ENCODE measurements around the gene MATK. TPM values are rescaled to one million over a fixed set of nuclear protein-coding genes. Genes with fewer than 3 reads are reported as not detected.

The MATK gene
- total and polyA plus RNA-seq, 2 experiments from 2014 or later, result not detected

DNA sequence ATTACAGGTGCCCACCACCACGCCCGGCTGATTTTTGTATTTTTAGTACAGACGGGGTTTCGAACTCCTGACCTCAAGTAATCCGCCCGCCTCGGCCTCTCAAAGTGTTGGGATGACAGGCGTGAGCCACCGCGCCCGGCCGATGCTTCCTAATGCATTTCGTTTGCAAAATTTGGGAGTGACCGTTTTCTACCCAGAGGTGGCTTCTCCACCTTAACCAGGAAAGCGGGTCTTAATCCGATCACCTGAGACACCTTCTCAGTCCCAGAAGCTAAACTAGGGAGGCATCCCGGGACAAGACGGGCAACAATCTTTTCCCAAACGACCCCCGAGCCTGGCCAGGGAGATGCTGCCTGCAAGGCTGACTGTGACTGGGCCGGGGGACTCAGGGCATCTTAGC is 14.8 kb upstream of the MATK start:
- Histone ChIP-seq H2AFZ (0 out of 2 replicates have a peak overlapping the region, but pooled peaks have one; percentile 42), H3K9me3 (ENCODE audit: low read depth) (no peaks in the 10 kb centered on the region), H3F3A (ENCODE audit: insufficient read depth) (no peaks in the 10 kb centered on the region), H3K4me2 (ENCODE audit: unreplicated experiment) (no peak overlapping the region), H3K4me3 (no peak overlapping the region), H3K36me3 (ENCODE audit: low read depth) (no peaks in the 10 kb centered on the region), H3K27ac (no peak overlapping the region), H3K79me2 (ENCODE audit: insufficient read depth) (no peaks in the 10 kb centered on the region), H3K4me1 (ENCODE audit: insufficient read depth) (no peaks in the 10 kb centered on the region), H4K20me1 (ENCODE audit: insufficient read depth) (no peaks in the 10 kb centered on the region), H3K27me3 (replicated peaks; ENCODE audit: insufficient read depth) (peaks cover 24% of the 10 kb centered on the region), H3K9ac (no peak overlapping the region), H3K9me2 (ENCODE audit: insufficient read depth) (no peaks in the 10 kb centered on the region)
- DNase-seq, result no peak
- TF ChIP-seq EZH2 (IDR thresholded peaks at IDR 0.05; ENCODE audit: insufficient read depth, poor library complexity, severe bottlenecking) (peak; percentile 68), EZH2phosphoT487 (IDR thresholded peaks at IDR 0.05; ENCODE audit: insufficient read depth, low read depth) (no peak)
- 33 to 34% methylated on average over 21 of the region's 21 CpGs for WGBS, 2 experiments (ENCODE audit: low coverage in 1 of 2, low lambda C conversion rate in 2 of 2, missing lambda C conversion rate in 2 of 2)
- in situ Hi-C loops (cut with MboI), result no loop called here

DNA sequence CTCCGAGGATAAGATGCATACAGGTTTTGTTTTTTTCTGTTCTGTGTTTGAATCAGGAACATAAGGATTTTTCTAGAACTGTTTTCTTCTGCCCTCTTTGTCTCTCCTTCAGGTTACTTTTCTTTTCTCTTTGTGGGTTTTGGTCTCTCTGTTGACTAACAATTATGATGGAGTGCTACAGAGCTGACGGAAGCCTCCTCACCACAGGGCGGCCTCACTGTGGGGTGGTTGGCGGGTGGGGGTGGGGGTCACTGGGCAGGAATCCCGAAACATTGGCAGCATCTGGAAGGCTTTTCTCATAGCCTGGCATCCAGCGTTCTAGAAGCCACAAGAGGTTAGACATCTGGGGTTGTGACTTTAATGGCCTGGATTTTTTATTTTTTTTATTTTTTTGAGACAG is 12.0 kb upstream of the MATK start:
- 4 to 6% methylated on average over 6 of the region's 6 CpGs for WGBS, 2 experiments (ENCODE audit: low coverage in 1 of 2, low lambda C conversion rate in 2 of 2, missing lambda C conversion rate in 2 of 2)
- TF ChIP-seq EZH2phosphoT487 (IDR thresholded peaks at IDR 0.05; ENCODE audit: insufficient read depth, low read depth), result no peak
- no peak for TF ChIP-seq EZH2 (IDR thresholded peaks at IDR 0.05; ENCODE audit: insufficient read depth, poor library complexity, severe bottlenecking)
- H4K20me1 ChIP-seq (ENCODE audit: insufficient read depth), result no peaks in the 10 kb centered on the region
- DNase-seq, result no peak
- no peaks in the 10 kb centered on the region for H3F3A ChIP-seq (ENCODE audit: insufficient read depth)
- no peak overlapping the region for H3K4me2 ChIP-seq (ENCODE audit: unreplicated experiment)
- H2AFZ ChIP-seq, result no peak overlapping the region
- no peak overlapping the region for H3K9ac ChIP-seq
- in situ Hi-C loops (cut with MboI), result no loop called here
- no peak overlapping the region for H3K4me3 ChIP-seq
- H3K27me3 ChIP-seq (replicated peaks; ENCODE audit: insufficient read depth), result peaks cover 24% of the 10 kb centered on the region
- no peaks in the 10 kb centered on the region for H3K36me3 ChIP-seq (ENCODE audit: low read depth)
- no peaks in the 10 kb centered on the region for H3K79me2 ChIP-seq (ENCODE audit: insufficient read depth)
- no peak overlapping the region for H3K27ac ChIP-seq
- H3K9me3 ChIP-seq (ENCODE audit: low read depth), result no peaks in the 10 kb centered on the region
- H3K4me1 ChIP-seq (ENCODE audit: insufficient read depth), result no peaks in the 10 kb centered on the region
- H3K9me2 ChIP-seq (ENCODE audit: insufficient read depth), result no peaks in the 10 kb centered on the region

DNA sequence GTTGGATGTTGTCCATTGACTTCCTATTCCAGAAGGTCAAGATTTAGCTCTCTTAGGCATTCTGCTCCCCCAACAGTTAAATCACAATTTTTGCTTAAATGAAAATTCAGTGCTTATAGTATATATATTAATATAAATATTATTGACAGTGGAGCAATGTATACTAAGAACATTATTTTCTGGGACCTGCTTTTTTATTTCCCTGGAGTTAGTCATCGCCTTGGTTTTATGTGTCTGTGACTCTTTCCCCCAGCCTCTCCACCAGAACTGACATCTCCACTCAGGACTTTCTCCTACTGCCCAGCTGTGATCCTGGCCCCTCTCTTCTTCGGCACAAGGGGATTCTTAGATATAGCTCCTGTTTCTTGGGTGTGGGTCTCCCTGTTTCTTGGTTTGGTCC is 10.2 kb upstream of the MATK start:
- Histone ChIP-seq H3K4me3 (no peak overlapping the region), H3K79me2 (ENCODE audit: insufficient read depth) (no peaks in the 10 kb centered on the region), H3K4me1 (ENCODE audit: insufficient read depth) (no peaks in the 10 kb centered on the region), H3F3A (ENCODE audit: insufficient read depth) (no peaks in the 10 kb centered on the region), H3K36me3 (ENCODE audit: low read depth) (no peaks in the 10 kb centered on the region), H2AFZ (no peak overlapping the region), H3K27ac (no peak overlapping the region), H3K4me2 (ENCODE audit: unreplicated experiment) (no peak overlapping the region), H3K9me3 (ENCODE audit: low read depth) (no peaks in the 10 kb centered on the region), H3K27me3 (replicated peaks; ENCODE audit: insufficient read depth) (peaks cover 13% of the 10 kb centered on the region), H3K9me2 (ENCODE audit: insufficient read depth) (no peaks in the 10 kb centered on the region), H4K20me1 (ENCODE audit: insufficient read depth) (no peaks in the 10 kb centered on the region), H3K9ac (no peak overlapping the region)
- 37 to 43% methylated on average over 2 of the region's 2 CpGs for whole genome bisulfite sequencing, 2 experiments (ENCODE audit: low coverage in 1 of 2, low lambda C conversion rate in 2 of 2, missing lambda C conversion rate in 2 of 2)
- DNase-seq, result no peak
- no peak for TF ChIP-seq EZH2phosphoT487 (IDR thresholded peaks at IDR 0.05; ENCODE audit: insufficient read depth, low read depth)
- no peak for TF ChIP-seq EZH2 (IDR thresholded peaks at IDR 0.05; ENCODE audit: insufficient read depth, poor library complexity, severe bottlenecking)
- in situ Hi-C loops (cut with MboI), result no loop called here

DNA sequence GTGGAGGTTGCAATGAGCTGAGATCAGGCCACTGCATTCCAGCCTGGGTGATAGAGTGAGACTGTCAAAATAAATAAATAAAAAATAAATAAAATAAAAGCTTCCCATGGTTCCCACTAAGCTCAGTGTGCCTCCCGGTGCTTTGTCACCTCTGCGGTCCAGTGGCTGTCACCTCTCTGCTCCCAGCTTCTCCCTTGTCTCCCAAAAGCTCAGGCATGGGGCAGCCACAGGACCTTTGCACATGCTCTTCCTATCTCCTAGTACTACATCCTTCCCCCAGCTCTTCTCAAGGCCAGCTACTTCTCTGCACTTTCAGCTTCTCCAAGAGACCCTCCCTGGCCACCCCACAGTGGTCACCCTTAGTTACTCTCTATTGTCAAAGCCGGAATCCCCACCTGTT is 7.6 kb upstream of the MATK start:
- Histone ChIP-seq H3K9me2 (ENCODE audit: insufficient read depth) (no peaks in the 10 kb centered on the region), H3F3A (ENCODE audit: insufficient read depth) (no peaks in the 10 kb centered on the region), H3K36me3 (ENCODE audit: low read depth) (no peaks in the 10 kb centered on the region), H3K27ac (no peak overlapping the region), H3K4me2 (ENCODE audit: unreplicated experiment) (no peak overlapping the region), H2AFZ (no peak overlapping the region), H3K4me1 (ENCODE audit: insufficient read depth) (no peaks in the 10 kb centered on the region), H3K9me3 (ENCODE audit: low read depth) (no peaks in the 10 kb centered on the region), H3K79me2 (ENCODE audit: insufficient read depth) (no peaks in the 10 kb centered on the region), H3K27me3 (replicated peaks; ENCODE audit: insufficient read depth) (peaks cover 5% of the 10 kb centered on the region; the same call in 1 of the 2 replicates), H3K9ac (no peak overlapping the region), H4K20me1 (ENCODE audit: insufficient read depth) (no peaks in the 10 kb centered on the region), H3K4me3 (no peak overlapping the region)
- TF ChIP-seq EZH2phosphoT487 (IDR thresholded peaks at IDR 0.05; ENCODE audit: insufficient read depth, low read depth), result no peak
- TF ChIP-seq EZH2 (IDR thresholded peaks at IDR 0.05; ENCODE audit: insufficient read depth, poor library complexity, severe bottlenecking), result no peak
- WGBS, 2 experiments (ENCODE audit: low coverage in 1 of 2, low lambda C conversion rate in 2 of 2, missing lambda C conversion rate in 2 of 2), result 78 to 91% methylated on average over 3 of the region's 3 CpGs
- in situ Hi-C loops (cut with MboI), result no loop called here
- no peak for DNase-seq

DNA sequence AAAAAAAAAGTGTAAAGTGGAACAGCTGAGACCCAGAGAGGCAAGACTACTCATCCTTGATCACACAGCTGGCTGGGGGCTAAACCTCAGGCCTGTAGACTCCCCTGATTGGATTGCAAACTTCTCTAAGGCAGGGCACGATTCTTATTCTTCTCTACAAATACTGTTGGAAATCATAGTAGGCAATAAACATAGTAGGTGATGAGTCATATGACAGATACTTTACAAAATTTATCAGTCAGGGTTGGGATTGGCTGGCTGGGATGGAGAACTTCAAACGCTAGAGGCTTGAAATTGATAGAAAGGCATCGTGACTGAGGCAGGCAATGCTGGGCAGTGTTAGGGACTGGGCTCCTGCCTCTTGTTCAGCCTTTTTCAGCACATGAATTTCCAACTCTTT is 5.9 kb upstream of the MATK start:
- no peak for TF ChIP-seq EZH2 (IDR thresholded peaks at IDR 0.05; ENCODE audit: insufficient read depth, poor library complexity, severe bottlenecking)
- TF ChIP-seq EZH2phosphoT487 (IDR thresholded peaks at IDR 0.05; ENCODE audit: insufficient read depth, low read depth), result no peak
- WGBS, 2 experiments (ENCODE audit: low coverage in 1 of 2, low lambda C conversion rate in 2 of 2, missing lambda C conversion rate in 2 of 2), result 70 to 85% methylated on average over 3 of the region's 3 CpGs
- in situ Hi-C loops (cut with MboI), result no loop called here
- H3K79me2 ChIP-seq (ENCODE audit: insufficient read depth), result no peaks in the 10 kb centered on the region
- no peaks in the 10 kb centered on the region for H3K9me3 ChIP-seq (ENCODE audit: low read depth)
- no peak for DNase-seq
- H4K20me1 ChIP-seq (ENCODE audit: insufficient read depth), result no peaks in the 10 kb centered on the region
- no peak overlapping the region for H3K9ac ChIP-seq
- no peak overlapping the region for H3K4me3 ChIP-seq
- no peak overlapping the region for H3K4me2 ChIP-seq (ENCODE audit: unreplicated experiment)
- H3K9me2 ChIP-seq (ENCODE audit: insufficient read depth), result no peaks in the 10 kb centered on the region
- H3K36me3 ChIP-seq (ENCODE audit: low read depth), result no peaks in the 10 kb centered on the region
- H2AFZ ChIP-seq, result no peak overlapping the region
- H3K4me1 ChIP-seq (ENCODE audit: insufficient read depth), result no peaks in the 10 kb centered on the region
- H3K27me3 ChIP-seq (replicated peaks; ENCODE audit: insufficient read depth), result 0 out of 2 replicates have a peak, but pooled peaks cover 5% of the 10 kb centered on the region
- no peak overlapping the region for H3K27ac ChIP-seq
- no peaks in the 10 kb centered on the region for H3F3A ChIP-seq (ENCODE audit: insufficient read depth)

Measured in GM23248 (cell line).